H4 (cell line): ENCODE measurements around the gene PTGR1. TPM values are rescaled to one million over a fixed set of nuclear protein-coding genes. Genes with fewer than 3 reads are reported as not detected.
A peak's percentile ranks its signal among the peaks of the same experiment; 100 is the strongest.

ENCODE experiments used
- DNase-seq: peaks from one replicate; pipeline ENCODE4 v3.0.0-alpha.2; 2015; ENCODE audit warnings: low spot score
- total RNA-seq: library from RNA; depleted of rRNA; stranded (reverse); fragments of >200 nt; shearing (Covaris generic); gene quantifications from 2 replicates; pipeline ENCODE4 v1.2.3, GENCODE V29; 2014; rRNA removed

PTGR1 gene
- total RNA-seq, 1 experiment from 2014 or later, result 554 TPM

- no peak for DNase-seq
Observed at GRCh38 chr9:111542497-111543254, 56.8 kb downstream of the PTGR1 start.

- DNase-seq, result no peak
Observed at GRCh38 chr9:111533099-111533790, 66.2 kb downstream of the PTGR1 start.

GRCh38 chr9:111531716-111532115 is 67.7 kb downstream of the PTGR1 start:
- no peak for DNase-seq

GRCh38 chr9:111529787-111530186 is 69.7 kb downstream of the PTGR1 start:
- DNase-seq, result no peak

GRCh38 chr9:111527347-111527746 is 72.1 kb downstream of the PTGR1 start:
- no peak for DNase-seq

- no peak for DNase-seq
Observed at GRCh38 chr9:111525056-111525977, 74.1 kb downstream of the PTGR1 start, which contains the start of gene ZNF483. Gene ZNF483 (plus strand): TSS chr9:111525179. CDS start chr9:111527396, 2,217 bp downstream.

GRCh38 chr9:111524731-111525055 is 74.8 kb downstream of the PTGR1 start:
- DNase-seq, result no peak

GRCh38 chr9:111516061-111516465 is 83.4 kb downstream of the PTGR1 start:
- peak; percentile 46 for DNase-seq

- DNase-seq, result no peak
Observed at GRCh38 chr9:111514967-111515366, 84.5 kb downstream of the PTGR1 start.

Other genes with a start within 250 kb of the PTGR1 start
- gene ECPAS, start 115.3 kb downstream of the PTGR1 start, total RNA-seq, result 43.9 and 44.8 TPM in 2 replicates
- gene ZNF483, start 74.5 kb downstream of the PTGR1 start, total RNA-seq, result 0.21 TPM in 1 of 2 replicates, not detected in the other
- gene DNAJC25, start 31.7 kb upstream of the PTGR1 start, total RNA-seq, result 10.3 and 11.6 TPM in 2 replicates
- gene GNG10, start 62.0 kb upstream of the PTGR1 start, total RNA-seq, result 134 and 146 TPM in 2 replicates
- 0.94 and 1.5 TPM in 2 replicates for gene SHOC1, start 195.3 kb upstream of the PTGR1 start, total RNA-seq